Fibroblast of the aortic adventitia (primary cell): ENCODE results near the gene CMTR2. TPM values are rescaled to one million over a fixed set of nuclear protein-coding genes. Genes with fewer than 3 reads are reported as not detected.
A peak's percentile ranks its signal among the peaks of the same experiment; 100 is the strongest.
"Not testable (repeated sequence)": the region's sequence is repeated elsewhere in the genome, so short reads cannot be mapped to it uniquely, and the experiment has no call there.

Experiments used
- DNase-seq: peaks from one replicate; pipeline ENCODE4 v3.0.0-alpha.2; 2010; ENCODE audit warnings: low read depth
- H3K4me3 ChIP-seq: 2 replicates; pipeline ENCODE4 v1.5.1; 2011; ENCODE audit warnings: low read depth, mild to moderate bottlenecking, control low read depth, low read length, moderate library complexity
- CTCF ChIP-seq: IDR thresholded peaks from 2 replicates; pipeline ENCODE4 v1.5.1; 2011; ENCODE audit warnings: mild to moderate bottlenecking, low read length, control low read depth, inconsistent platforms; ENCODE audit not compliant: insufficient read depth
- total RNA-seq: library from RNA; depleted of rRNA; stranded (reverse); fragments of >200 nt; gene quantifications from 2 replicates; pipeline ENCODE4 v1.2.3, GENCODE V29; 2012; ENCODE audit warnings: low replicate concordance

Gene CMTR2
- total RNA-seq, 1 donor: 32.1 TPM

- no peak overlapping the region for H3K4me3 ChIP-seq
- no peak for DNase-seq
- TF ChIP-seq CTCF: no peak
These were observed 6.7 kb upstream of the CMTR2 start for GRCh38 chr16:71295950-71296349.

- DNase-seq: peak; percentile 46
- no peak for TF ChIP-seq CTCF
- H3K4me3 ChIP-seq: no peak overlapping the region
These were observed 4.7 kb upstream of the CMTR2 start for GRCh38 chr16:71293919-71294318.

GRCh38 chr16:71292095-71292494, 2.9 kb upstream of the CMTR2 start:
- H3K4me3 ChIP-seq, DNase-seq: not testable (repeated sequence)

- DNase-seq: no peak
- peak overlapping the region; percentile 80 for H3K4me3 ChIP-seq
These were observed 495 bp upstream of the CMTR2 start for GRCh38 chr16:71289732-71290062.

GRCh38 chr16:71288570-71288889, 672 bp downstream of the CMTR2 start:
- no peak for TF ChIP-seq CTCF
- no peak for DNase-seq
- H3K4me3 ChIP-seq: peak overlapping the region; percentile 80

More at GRCh38 chr16:71289732-71290062, 495 bp upstream of the CMTR2 start:
- TF ChIP-seq CTCF: no peak

GRCh38 chr16:71287911-71288310, 1.3 kb downstream of the CMTR2 start:
- no peak for TF ChIP-seq CTCF
- peak overlapping the region; percentile 80 for H3K4me3 ChIP-seq
- DNase-seq: no peak

GRCh38 chr16:71287454-71287853, 1.7 kb downstream of the CMTR2 start:
- no peak for TF ChIP-seq CTCF
- no peak for DNase-seq
- H3K4me3 ChIP-seq: no peak overlapping the region

GRCh38 chr16:71283612-71284011, 5.6 kb downstream of the CMTR2 start:
- no peak for TF ChIP-seq CTCF

More at GRCh38 chr16:71283612-71284011, 5.6 kb downstream of the CMTR2 start:
- DNase-seq: no peak
- H3K4me3 ChIP-seq: no peak overlapping the region
